K562 (cell line): ENCODE measurements around the gene SLC1A7.

Experiments
- CREB1 ChIP-seq, 2 experiments: sonication (generic) in 1 of 2; formaldehyde crosslinking in 1 of 2; IDR thresholded peaks; 2 replicates each; pipeline versions ENCODE4 v1.6.1 to v1.8.0; 2012 to 2022; ENCODE audit warnings: inconsistent platforms in 1 of 2, mild to moderate bottlenecking in 1 of 2, missing genetic modification reagents in 1 of 2, moderate library complexity in 1 of 2
- CTCF ChIP-seq, 3 experiments: IDR thresholded peaks in 2 of 3; conservative IDR thresholded peaks in 1 of 3; 2 replicates each; pipeline ENCODE4 v1.5.1; 2011 to 2012; ENCODE audit warnings: low read length in 3 of 3, mild to moderate bottlenecking in 3 of 3, control low read depth in 2 of 3, improper control_type of control experiment in 1 of 3, inconsistent platforms in 1 of 3, low read depth in 1 of 3, mixed read lengths in 1 of 3, moderate library complexity in 1 of 3; ENCODE audit not compliant: insufficient read depth in 2 of 3
- POLR2A ChIP-seq: fragments of 450-650 bp; conservative IDR thresholded peaks from 2 replicates; pipeline ENCODE4 v1.6.1; 2016
- RB1 ChIP-seq: fragments of 450-650 bp; IDR thresholded peaks from 2 replicates; pipeline ENCODE4 v1.6.1; 2017; ENCODE audit warnings: low read depth, mild to moderate bottlenecking
- SAFB2 ChIP-seq: fragments of 200-400 bp; formaldehyde crosslinking; IDR thresholded peaks from 2 replicates; pipeline ENCODE4 v1.6.1; 2018; ENCODE audit warnings: borderline replicate concordance, low read length, low read depth, moderate library complexity; ENCODE audit not compliant: severe bottlenecking
- TF ChIP-seq, protein P1 (sequence below): fragments of 450-650 bp; IDR thresholded peaks from 2 replicates; pipeline ENCODE4 v1.6.1; 2016

- TF ChIP-seq CTCF (IDR thresholded peaks at IDR 0.05 in 2 of 3, conservative IDR thresholded peaks at IDR 0.05 in 1 of 3; ENCODE audit: insufficient read depth in 2 of 3, low read depth in 1 of 3, low read length in 3 of 3) (no peak), CREB1 (IDR thresholded peaks at IDR 0.05) (no peak), CREB1 (CRISPR knock-in tag; IDR thresholded peaks at IDR 0.05) (no peak), SAFB2 (no peak), POLR2A (no peak), RB1 (no peak)
- TF ChIP-seq, protein P1, sequence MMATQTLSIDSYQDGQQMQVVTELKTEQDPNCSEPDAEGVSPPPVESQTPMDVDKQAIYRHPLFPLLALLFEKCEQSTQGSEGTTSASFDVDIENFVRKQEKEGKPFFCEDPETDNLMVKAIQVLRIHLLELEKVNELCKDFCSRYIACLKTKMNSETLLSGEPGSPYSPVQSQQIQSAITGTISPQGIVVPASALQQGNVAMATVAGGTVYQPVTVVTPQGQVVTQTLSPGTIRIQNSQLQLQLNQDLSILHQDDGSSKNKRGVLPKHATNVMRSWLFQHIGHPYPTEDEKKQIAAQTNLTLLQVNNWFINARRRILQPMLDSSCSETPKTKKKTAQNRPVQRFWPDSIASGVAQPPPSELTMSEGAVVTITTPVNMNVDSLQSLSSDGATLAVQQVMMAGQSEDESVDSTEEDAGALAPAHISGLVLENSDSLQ, result no peak
Observed at GRCh38 chr1:53154859-53155438, 12.5 kb upstream of the SLC1A7 start.
